GM19240 (cell line): ENCODE data around the gene ARHGAP26.
"Not testable (repeated sequence)": the region's sequence is repeated elsewhere in the genome, so short reads cannot be mapped to it uniquely, and the experiment has no call there.

Experiments
- DNase-seq: peaks from one replicate; pipeline ENCODE4 v3.0.0; 2011; ENCODE audit warnings: low spot score; ENCODE audit not compliant: insufficient read length

The ARHGAP26 gene

GRCh38 chr5:142928999-142929398 is 158.8 kb downstream of the ARHGAP26 start:
- not testable (repeated sequence) for DNase-seq

- DNase-seq, result no peak
Measured at GRCh38 chr5:142929587-142929986, 159.4 kb downstream of the ARHGAP26 start.

- DNase-seq, result no peak
Measured at GRCh38 chr5:142930395-142931110, 160.4 kb downstream of the ARHGAP26 start.

GRCh38 chr5:142931896-142932686 is 161.9 kb downstream of the ARHGAP26 start:
- no peak for DNase-seq

GRCh38 chr5:142934051-142934762 is 164.0 kb downstream of the ARHGAP26 start:
- no peak for DNase-seq

GRCh38 chr5:142935014-142935413 is 164.8 kb downstream of the ARHGAP26 start:
- no peak for DNase-seq

GRCh38 chr5:142937374-142937773 is 167.2 kb downstream of the ARHGAP26 start:
- no peak for DNase-seq

GRCh38 chr5:142938266-142938880 is 168.2 kb downstream of the ARHGAP26 start:
- no peak for DNase-seq

- no peak for DNase-seq
Measured at GRCh38 chr5:142939006-142939405, 168.8 kb downstream of the ARHGAP26 start.

- no peak for DNase-seq
Measured at GRCh38 chr5:142939884-142940283, 169.7 kb downstream of the ARHGAP26 start.

GRCh38 chr5:142941245-142941644 is 171.1 kb downstream of the ARHGAP26 start:
- no peak for DNase-seq

GRCh38 chr5:142942901-142943300 is 172.7 kb downstream of the ARHGAP26 start:
- no peak for DNase-seq

GRCh38 chr5:142944140-142944539 is 174.0 kb downstream of the ARHGAP26 start:
- DNase-seq, result no peak

GRCh38 chr5:142945321-142945720 is 175.1 kb downstream of the ARHGAP26 start:
- no peak for DNase-seq

GRCh38 chr5:142945845-142946244 is 175.7 kb downstream of the ARHGAP26 start:
- no peak for DNase-seq

GRCh38 chr5:142946547-142947426 is 176.6 kb downstream of the ARHGAP26 start:
- DNase-seq, result no peak

- no peak for DNase-seq
Measured at GRCh38 chr5:142947427-142947709, 177.2 kb downstream of the ARHGAP26 start.

- DNase-seq, result no peak
Measured at GRCh38 chr5:142952229-142952628, 182.1 kb downstream of the ARHGAP26 start.

- not testable (repeated sequence) for DNase-seq
Measured at GRCh38 chr5:142952871-142953270, 182.7 kb downstream of the ARHGAP26 start.

GRCh38 chr5:142954455-142954854 is 184.3 kb downstream of the ARHGAP26 start:
- no peak for DNase-seq

GRCh38 chr5:142955628-142956027 is 185.5 kb downstream of the ARHGAP26 start:
- DNase-seq, result no peak
